ENCODE results near the gene A3GALT2.

The A3GALT2 gene

GRCh38 chr1:33349778-33350610 lies 29.1 kb upstream of the A3GALT2 start:
- Histone ChIP-seq H3K9me2 (replicated peaks; ENCODE audit: control insufficient read depth, low read length) (no peaks in the 10 kb centered on the region), H3K36me3 (ENCODE audit: control insufficient read depth, low read length) (peaks cover 32% of the 10 kb centered on the region), H3K27ac (ENCODE audit: low read depth, low read length) (peak overlapping the region; percentile 64), H3K79me2 (ENCODE audit: control insufficient read depth, low read length) (peaks cover 44% of the 10 kb centered on the region), H3K27me3 (ENCODE audit: control insufficient read depth, low read length) (no peaks in the 10 kb centered on the region), H3F3A (ENCODE audit: control insufficient read depth, insufficient read depth) (peaks cover 2% of the 10 kb centered on the region; the same call in 1 of the 2 replicates), H3K4me2 (ENCODE audit: low read length) (peak overlapping the region; percentile 97), H3K4me3 (ENCODE audit: low read length) (peak overlapping the region; percentile 84), H3K9me3 (ENCODE audit: control insufficient read depth, insufficient read depth, low read length) (no peaks in the 10 kb centered on the region), H3K4me1 (ENCODE audit: control insufficient read depth, low read length) (peaks cover 54% of the 10 kb centered on the region), H4K20me1 (ENCODE audit: control insufficient read depth, insufficient read depth, low read depth, low read length) (peaks cover 5% of the 10 kb centered on the region)
- TF ChIP-seq, protein P1, sequence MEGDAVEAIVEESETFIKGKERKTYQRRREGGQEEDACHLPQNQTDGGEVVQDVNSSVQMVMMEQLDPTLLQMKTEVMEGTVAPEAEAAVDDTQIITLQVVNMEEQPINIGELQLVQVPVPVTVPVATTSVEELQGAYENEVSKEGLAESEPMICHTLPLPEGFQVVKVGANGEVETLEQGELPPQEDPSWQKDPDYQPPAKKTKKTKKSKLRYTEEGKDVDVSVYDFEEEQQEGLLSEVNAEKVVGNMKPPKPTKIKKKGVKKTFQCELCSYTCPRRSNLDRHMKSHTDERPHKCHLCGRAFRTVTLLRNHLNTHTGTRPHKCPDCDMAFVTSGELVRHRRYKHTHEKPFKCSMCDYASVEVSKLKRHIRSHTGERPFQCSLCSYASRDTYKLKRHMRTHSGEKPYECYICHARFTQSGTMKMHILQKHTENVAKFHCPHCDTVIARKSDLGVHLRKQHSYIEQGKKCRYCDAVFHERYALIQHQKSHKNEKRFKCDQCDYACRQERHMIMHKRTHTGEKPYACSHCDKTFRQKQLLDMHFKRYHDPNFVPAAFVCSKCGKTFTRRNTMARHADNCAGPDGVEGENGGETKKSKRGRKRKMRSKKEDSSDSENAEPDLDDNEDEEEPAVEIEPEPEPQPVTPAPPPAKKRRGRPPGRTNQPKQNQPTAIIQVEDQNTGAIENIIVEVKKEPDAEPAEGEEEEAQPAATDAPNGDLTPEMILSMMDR (IDR thresholded peaks at IDR 0.05; ENCODE audit: low read depth, low read length, poor library complexity, severe bottlenecking), result no peak
- TF ChIP-seq EZH2phosphoT487 (IDR thresholded peaks at IDR 0.05; ENCODE audit: borderline replicate concordance, low read length), result no peak

- peak overlapping the region; percentile 89 for H3K4me3 ChIP-seq (ENCODE audit: low read length)
- peaks cover 5% of the 10 kb centered on the region for H4K20me1 ChIP-seq (ENCODE audit: control insufficient read depth, insufficient read depth, low read depth, low read length)
- H3F3A ChIP-seq (ENCODE audit: control insufficient read depth, insufficient read depth), result peaks cover 2% of the 10 kb centered on the region; the same call in 1 of the 2 replicates
- H3K36me3 ChIP-seq (ENCODE audit: control insufficient read depth, low read length), result peaks cover 33% of the 10 kb centered on the region
- peaks cover 55% of the 10 kb centered on the region for H3K4me1 ChIP-seq (ENCODE audit: control insufficient read depth, low read length)
- peak overlapping the region; percentile 87 for H3K4me2 ChIP-seq (ENCODE audit: low read length)
- no peaks in the 10 kb centered on the region for H3K9me2 ChIP-seq (replicated peaks; ENCODE audit: control insufficient read depth, low read length)
- H3K27me3 ChIP-seq (ENCODE audit: control insufficient read depth, low read length), result no peaks in the 10 kb centered on the region
- H3K79me2 ChIP-seq (ENCODE audit: control insufficient read depth, low read length), result peaks cover 52% of the 10 kb centered on the region
- TF ChIP-seq, protein P1 (IDR thresholded peaks at IDR 0.05; ENCODE audit: low read depth, low read length, poor library complexity, severe bottlenecking), result no peak
- no peak for TF ChIP-seq EZH2phosphoT487 (IDR thresholded peaks at IDR 0.05; ENCODE audit: borderline replicate concordance, low read length)
- peak overlapping the region; percentile 18; the same call in 1 of the 2 replicates for H3K27ac ChIP-seq (ENCODE audit: low read depth, low read length)
- H3K9me3 ChIP-seq (ENCODE audit: control insufficient read depth, insufficient read depth, low read length), result no peaks in the 10 kb centered on the region
Measured at GRCh38 chr1:33349081-33349759, 28.3 kb upstream of the A3GALT2 start.

DNA sequence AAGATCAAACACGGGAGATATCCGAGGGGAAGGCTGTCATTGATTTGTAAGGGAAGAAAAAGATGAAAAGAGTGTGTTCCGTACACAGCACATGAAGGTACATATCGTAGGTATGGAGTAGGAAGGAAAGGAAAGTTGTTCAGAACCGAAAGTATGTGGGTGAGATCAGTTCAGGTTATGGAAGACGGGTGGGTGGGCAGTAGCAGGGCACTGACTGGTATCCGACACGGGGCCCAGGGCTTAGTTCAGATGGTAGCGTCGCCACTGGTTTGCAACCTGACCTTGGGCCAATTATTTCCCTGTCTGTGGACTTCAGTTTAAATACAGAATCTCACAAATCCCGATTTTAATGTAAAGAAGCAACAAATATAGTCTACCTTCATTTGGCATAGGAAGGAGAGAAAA lies 27.8 kb upstream of the A3GALT2 start:
- H3K9me3 ChIP-seq (ENCODE audit: control insufficient read depth, insufficient read depth, low read length), result no peaks in the 10 kb centered on the region
- peaks cover 2% of the 10 kb centered on the region; the same call in 1 of the 2 replicates for H3F3A ChIP-seq (ENCODE audit: control insufficient read depth, insufficient read depth)
- peaks cover 38% of the 10 kb centered on the region for H3K36me3 ChIP-seq (ENCODE audit: control insufficient read depth, low read length)
- H4K20me1 ChIP-seq (ENCODE audit: control insufficient read depth, insufficient read depth, low read depth, low read length), result peaks cover 5% of the 10 kb centered on the region
- TF ChIP-seq EZH2phosphoT487 (IDR thresholded peaks at IDR 0.05; ENCODE audit: borderline replicate concordance, low read length), result no peak
- TF ChIP-seq, protein P1 (IDR thresholded peaks at IDR 0.05; ENCODE audit: low read depth, low read length, poor library complexity, severe bottlenecking), result no peak
- peaks cover 61% of the 10 kb centered on the region for H3K4me1 ChIP-seq (ENCODE audit: control insufficient read depth, low read length)
- H3K4me3 ChIP-seq (ENCODE audit: low read length), result peak overlapping the region; percentile 89
- H3K79me2 ChIP-seq (ENCODE audit: control insufficient read depth, low read length), result peaks cover 57% of the 10 kb centered on the region
- no peaks in the 10 kb centered on the region for H3K9me2 ChIP-seq (replicated peaks; ENCODE audit: control insufficient read depth, low read length)
- H3K27me3 ChIP-seq (ENCODE audit: control insufficient read depth, low read length), result no peaks in the 10 kb centered on the region
- peak overlapping the region; percentile 18; the same call in 1 of the 2 replicates for H3K27ac ChIP-seq (ENCODE audit: low read depth, low read length)
- peak overlapping the region; percentile 87 for H3K4me2 ChIP-seq (ENCODE audit: low read length)
